Measurements from ENCODE around the gene SSC5D. TPM values are rescaled to one million over a fixed set of nuclear protein-coding genes. Genes with fewer than 3 reads are reported as not detected.

Gene SSC5D
- total and polyA plus RNA-seq, 2 experiments from 2014 or later, result 0.23 to 0.69 TPM

- TF ChIP-seq ZNF462 (CRISPR knock-in tag; IDR thresholded peaks at IDR 0.05) (no peak), ETS1 (IDR thresholded peaks at IDR 0.05) (no peak)
These were observed 6.5 kb upstream of the SSC5D start (continued) for GRCh38 chr19:55481794-55482155.

- Histone ChIP-seq H2AFZ (no peak overlapping the region), H3K4me1 (ENCODE audit: insufficient read depth) (peaks cover 16% of the 10 kb centered on the region; the same call in 1 of the 2 replicates), H4K20me1 (replicated peaks; ENCODE audit: insufficient read depth) (no peaks in the 10 kb centered on the region), H3K4me3 (peak overlapping the region; percentile 44; the same call in 1 of the 2 replicates), H3K79me2 (replicated peaks; ENCODE audit: insufficient read depth) (peaks cover 6% of the 10 kb centered on the region), H3K27me3 (ENCODE audit: insufficient read depth) (no peaks in the 10 kb centered on the region), H3K4me2 (peak overlapping the region; percentile 66; the same call in 1 of the 2 replicates), H3K36me3 (ENCODE audit: insufficient read depth) (no peaks in the 10 kb centered on the region), H3K9me2 (ENCODE audit: insufficient read depth) (no peaks in the 10 kb centered on the region), H3K27ac (ENCODE audit: low read depth) (no peak overlapping the region), H3F3A (replicated peaks; ENCODE audit: low read depth) (peaks cover 18% of the 10 kb centered on the region)
- H3K4me3 Mint-ChIP-seq, result no peak overlapping the region
- ATAC-seq (peak; percentile 5), DNase-seq (ENCODE audit: low spot score) (peak; percentile 64)
- H3K27me3 Mint-ChIP-seq (ENCODE audit: insufficient read depth, low read depth, poor library complexity), result peaks cover 15% of the 10 kb centered on the region
- H3K27ac Mint-ChIP-seq, result no peak overlapping the region
- H3K9me3 Mint-ChIP-seq, result peaks cover 3% of the 10 kb centered on the region; the same call in 2 of the 3 replicates
- peaks cover 9% of the 10 kb centered on the region; the same call in 2 of the 3 replicates for H3K36me3 Mint-ChIP-seq (ENCODE audit: low read depth)
- peaks cover 39% of the 10 kb centered on the region for H3K4me1 Mint-ChIP-seq
- TF ChIP-seq ZNF462 (CRISPR knock-in tag; IDR thresholded peaks at IDR 0.05), result no peak
- TF ChIP-seq ZNF114 (CRISPR knock-in tag; IDR thresholded peaks at IDR 0.05), result no peak
- TF ChIP-seq POLR2AphosphoS5 (IDR thresholded peaks at IDR 0.05; ENCODE audit: low read depth), result no peak
- no peak for TF ChIP-seq EZH2phosphoT487 (IDR thresholded peaks at IDR 0.05; ENCODE audit: unreplicated experiment)
- TF ChIP-seq EZH2 (IDR thresholded peaks at IDR 0.05; ENCODE audit: low read depth, unreplicated experiment), result no peak
These were observed 5.9 kb upstream of the SSC5D start for GRCh38 chr19:55482156-55482961.
